T47D (cell line): ENCODE measurements around the gene DCDC2B.
"Not testable (repeated sequence)": the region's sequence is repeated elsewhere in the genome, so short reads cannot be mapped to it uniquely, and the experiment has no call there.

Source experiments
- DNase-seq, 2 experiments: peaks; one replicate each; pipeline versions ENCODE4 v3.0.0 to v3.0.0-alpha.2; 2011 to 2012; ENCODE audit warnings: low read depth in 1 of 2, low spot score in 1 of 2
- JUND ChIP-seq: IDR thresholded peaks from 2 replicates; pipeline ENCODE4 v1.6.1; 2012; ENCODE audit warnings: low read depth
- in situ Hi-C: cut with HindIII; loops from 2 replicates; pipeline ENCODE4 v1.10.0; 2016; ENCODE audit warnings: low sequenced_read_pairs, low pct_unique_long_range_greater_than_20kb

The DCDC2B gene

DNA sequence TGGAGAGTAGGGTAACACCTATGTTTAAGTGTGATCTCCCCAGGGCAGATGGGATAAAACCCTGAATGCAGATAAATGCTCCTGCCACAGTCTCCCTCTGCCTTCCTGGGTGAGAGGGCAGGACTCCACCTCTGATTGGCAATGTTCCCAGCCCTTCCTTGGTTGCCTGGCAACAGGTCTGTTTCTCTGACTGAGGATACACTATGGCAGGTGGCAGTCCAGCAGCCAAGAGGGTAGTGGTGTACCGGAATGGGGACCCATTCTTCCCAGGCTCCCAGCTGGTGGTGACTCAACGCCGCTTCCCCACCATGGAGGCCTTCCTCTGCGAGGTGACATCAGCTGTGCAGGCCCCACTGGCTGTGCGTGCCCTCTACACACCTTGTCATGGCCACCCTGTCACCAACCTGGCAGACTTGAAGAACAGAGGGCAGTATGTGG lies at the start of gene DCDC2B:
TSS of gene DCDC2B (plus strand) at position 199 of the 438 bp plus-strand sequence. CDS start at position 204, 5 bp downstream.
- in situ Hi-C loops = no loop called here
- DNase-seq = peak in 1 of 2 experiments; percentile 51
- no peak for TF ChIP-seq JUND

DNA sequence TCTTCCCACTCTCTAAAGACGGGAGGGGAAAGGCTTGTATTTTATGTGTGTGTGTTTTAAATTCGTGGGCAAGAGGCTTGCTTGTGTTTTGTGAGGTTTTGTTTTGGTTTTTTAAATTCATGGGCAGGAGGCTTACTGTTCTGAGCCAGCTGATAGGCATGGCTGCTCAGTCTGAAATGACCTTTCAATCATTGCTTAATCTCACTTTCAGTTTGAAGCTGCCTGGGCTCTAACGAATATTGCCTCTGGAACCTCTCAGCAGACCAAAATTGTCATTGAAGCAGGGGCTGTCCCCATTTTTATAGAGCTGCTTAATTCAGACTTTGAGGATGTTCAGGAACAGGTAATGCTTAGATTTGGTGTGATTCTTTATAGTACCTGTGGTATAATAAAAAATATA lies 49.7 kb upstream of the DCDC2B start:
- in situ Hi-C loops = no loop called here
- no peak for DNase-seq
- no peak for TF ChIP-seq JUND

DNA sequence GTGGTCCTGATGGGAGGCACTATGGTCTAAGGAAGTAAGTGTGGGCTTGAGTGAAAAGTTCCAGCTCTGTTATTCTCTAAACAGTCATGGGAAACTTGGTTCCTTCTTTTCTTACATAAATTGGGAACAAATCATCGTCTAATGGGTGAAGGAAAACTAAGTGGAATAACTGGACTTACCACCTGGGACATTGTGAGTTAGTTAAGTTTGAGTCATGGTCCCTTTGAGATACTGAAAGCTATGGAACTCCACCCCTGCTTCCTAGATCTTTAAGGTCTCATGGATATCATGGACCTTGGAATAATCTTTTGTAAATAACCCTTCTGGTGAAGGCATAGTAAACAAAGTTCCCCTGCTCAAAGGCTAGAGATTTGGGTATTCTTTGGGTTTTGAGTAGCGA lies 45.5 kb upstream of the DCDC2B start:
- DNase-seq = no peak
- in situ Hi-C loops = no loop called here
- no peak for TF ChIP-seq JUND

DNA sequence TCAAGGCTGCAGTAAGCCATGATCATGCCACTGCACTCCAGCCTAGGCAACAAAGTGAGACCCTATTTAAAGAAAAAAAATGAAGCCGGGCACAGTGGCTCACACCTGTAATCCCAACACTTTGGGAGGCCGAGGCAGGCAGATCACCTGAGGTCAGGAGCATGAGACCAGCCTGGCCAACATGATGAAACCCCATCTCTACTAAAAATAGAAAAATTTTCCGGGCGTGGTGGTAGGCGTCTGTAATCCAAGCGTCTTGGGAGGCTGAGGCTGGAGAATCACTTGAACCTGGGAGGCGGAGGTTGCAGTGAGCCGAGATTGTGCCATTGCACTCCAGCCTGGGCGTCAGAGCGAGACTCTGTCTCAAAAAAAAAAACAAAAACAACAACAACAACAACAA lies 43.3 kb upstream of the DCDC2B start:
- in situ Hi-C loops, DNase-seq: not testable (repeated sequence)

DNA sequence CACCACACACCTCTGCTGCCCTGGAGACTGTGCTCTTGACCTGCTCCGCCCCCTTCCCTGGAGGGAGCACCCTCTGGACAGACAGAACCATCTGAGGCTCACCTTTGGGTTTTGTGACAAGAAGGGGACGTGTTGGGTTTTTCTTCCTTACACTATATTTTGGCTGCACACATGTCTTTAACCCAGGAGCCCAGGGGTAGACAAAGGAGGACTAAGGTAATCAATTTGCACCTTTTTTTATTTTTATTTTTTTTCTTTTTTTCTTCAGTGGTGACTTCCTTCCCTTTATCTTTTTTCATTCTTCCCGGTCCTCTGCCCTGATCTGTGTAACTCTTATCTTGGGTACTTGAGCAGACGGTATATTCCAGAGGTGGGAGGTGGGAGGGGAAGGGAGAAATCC lies 37.9 kb upstream of the DCDC2B start:
- in situ Hi-C loops = no loop called here
- no peak for DNase-seq
- TF ChIP-seq JUND = no peak

DNA sequence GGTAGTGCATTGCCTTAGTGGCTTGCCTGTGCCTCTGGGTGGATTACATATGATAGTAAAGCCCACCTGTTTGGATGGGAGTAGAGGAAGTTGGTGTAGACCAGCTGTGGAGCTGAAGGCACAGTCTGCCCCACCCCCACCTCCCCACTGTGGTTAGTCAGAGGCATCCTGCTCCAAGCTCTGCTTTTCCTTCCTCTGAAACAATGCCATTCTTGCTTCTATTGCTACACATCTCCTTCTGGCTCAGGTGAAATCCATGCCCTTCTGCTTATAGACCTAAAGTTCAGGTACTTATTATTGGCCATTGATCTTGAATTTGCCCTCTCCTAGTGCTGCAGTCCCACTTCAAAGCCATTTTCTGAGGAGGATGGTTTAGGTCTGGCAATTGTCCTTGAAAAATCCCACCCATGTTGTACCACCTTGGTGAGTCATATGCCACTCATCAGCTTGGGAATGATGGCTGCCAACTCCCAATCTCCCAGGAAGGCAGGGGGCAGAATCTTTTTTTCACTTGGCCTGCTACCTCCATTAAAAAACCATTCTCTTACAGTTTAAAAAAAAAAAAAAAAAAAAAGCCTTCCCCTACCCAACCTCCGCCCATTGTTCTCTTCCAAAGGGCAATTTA lies 36.2 kb upstream of the DCDC2B start:
- no peak for DNase-seq
- TF ChIP-seq JUND = no peak
- in situ Hi-C loops = no loop called here

DNA sequence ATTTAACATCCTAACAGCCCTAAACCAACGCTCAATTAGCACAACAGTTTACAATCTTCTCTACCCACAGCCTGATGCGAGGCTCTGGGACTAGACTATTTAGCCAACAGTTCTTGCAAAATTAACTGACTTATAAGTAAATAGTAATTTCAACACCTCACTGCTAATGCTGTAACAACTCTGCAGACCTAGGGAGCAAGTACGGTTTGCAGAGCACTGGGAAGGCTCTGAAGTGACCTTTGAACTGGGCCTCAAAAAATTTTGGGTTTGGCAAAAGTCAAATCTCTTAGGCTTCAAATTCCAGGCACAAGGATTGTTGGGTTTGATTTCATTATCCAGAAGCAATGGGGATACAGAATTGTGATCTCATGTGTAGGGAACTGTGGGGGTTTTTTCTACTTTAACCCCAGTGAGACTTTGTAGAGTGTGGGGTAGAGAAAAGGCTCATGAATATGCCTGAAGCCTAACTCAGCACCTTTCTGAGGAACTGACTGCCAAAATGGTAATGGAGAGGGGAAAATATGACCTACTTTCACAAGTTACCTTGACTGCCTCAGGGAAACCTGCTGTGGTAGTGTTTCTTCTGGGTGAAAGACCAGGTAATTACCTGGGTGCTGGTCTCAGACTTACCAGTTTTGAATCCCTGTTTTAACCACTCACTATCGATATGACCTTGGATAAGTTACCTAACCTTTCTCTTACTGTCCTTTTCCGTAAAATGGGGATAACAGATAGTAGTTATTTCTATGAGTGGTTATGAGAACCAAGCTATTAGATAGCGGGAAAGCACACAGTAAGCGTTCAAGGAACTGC lies 30.3 kb upstream of the DCDC2B start:
- no peak for TF ChIP-seq JUND
- no peak for DNase-seq
- in situ Hi-C loops = no loop called here

DNA sequence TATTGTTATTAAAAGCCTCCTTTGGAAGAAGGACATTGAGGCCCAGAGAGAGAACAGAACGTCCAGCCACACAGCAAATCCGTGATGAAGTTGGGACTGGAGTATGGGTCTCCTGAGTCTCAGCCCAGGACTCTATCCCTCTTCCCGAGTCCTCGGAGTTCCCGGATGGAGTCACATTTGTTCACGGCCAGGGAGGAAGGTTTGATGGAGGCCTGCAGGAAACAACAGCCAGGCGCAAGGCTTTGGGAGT lies 29.8 kb upstream of the DCDC2B start:
- no peak for DNase-seq

DNA sequence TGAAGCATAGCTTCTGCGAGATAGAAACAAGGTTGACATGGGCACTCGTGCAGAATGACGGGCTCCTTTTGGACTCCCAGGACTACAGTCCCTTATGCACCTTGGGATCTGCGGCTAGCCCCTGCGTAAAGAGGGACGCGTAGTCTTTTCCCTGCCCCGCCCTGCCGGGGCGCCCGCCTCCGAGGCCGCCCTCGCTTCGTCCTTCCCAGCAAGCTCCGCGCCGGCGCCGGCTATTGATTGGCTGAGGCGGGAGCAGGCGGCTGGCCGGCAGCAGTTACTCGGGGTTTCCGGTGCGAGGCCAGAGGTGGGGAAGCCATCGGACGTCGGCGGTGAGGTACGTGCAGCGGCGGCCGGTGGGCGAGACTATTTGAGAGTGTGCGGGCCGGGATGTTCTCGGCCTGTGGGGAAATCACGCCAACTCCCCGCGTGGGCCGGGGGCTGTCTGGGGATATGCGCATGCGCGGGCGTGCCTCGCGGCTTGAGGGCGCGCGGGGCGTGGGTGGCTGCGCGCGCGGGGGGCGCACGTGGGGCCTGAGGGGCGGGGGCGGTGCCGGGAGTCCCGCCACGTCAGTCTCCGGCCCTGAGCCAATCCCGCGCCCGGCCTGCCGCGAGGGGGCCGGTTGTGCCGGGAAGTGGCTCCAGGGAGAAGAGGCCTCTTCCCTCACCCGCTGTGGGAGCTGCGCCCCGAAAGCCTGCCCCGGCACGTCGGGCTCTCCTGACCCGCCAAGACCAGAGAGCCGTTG lies 29.3 kb upstream of the DCDC2B start, which contains the start of gene TXLNA:
TSS of gene TXLNA (plus strand) at position 233 of the 743 bp plus-strand sequence. CDS start 671 bp downstream, outside the sequence.
- DNase-seq = peak; percentile 88 to 91
- in situ Hi-C loops = no loop called here
- no peak for TF ChIP-seq JUND

More for the DNA sequence above, 29.8 kb upstream of the DCDC2B start:
- TF ChIP-seq JUND = no peak
- in situ Hi-C loops = no loop called here

DNA sequence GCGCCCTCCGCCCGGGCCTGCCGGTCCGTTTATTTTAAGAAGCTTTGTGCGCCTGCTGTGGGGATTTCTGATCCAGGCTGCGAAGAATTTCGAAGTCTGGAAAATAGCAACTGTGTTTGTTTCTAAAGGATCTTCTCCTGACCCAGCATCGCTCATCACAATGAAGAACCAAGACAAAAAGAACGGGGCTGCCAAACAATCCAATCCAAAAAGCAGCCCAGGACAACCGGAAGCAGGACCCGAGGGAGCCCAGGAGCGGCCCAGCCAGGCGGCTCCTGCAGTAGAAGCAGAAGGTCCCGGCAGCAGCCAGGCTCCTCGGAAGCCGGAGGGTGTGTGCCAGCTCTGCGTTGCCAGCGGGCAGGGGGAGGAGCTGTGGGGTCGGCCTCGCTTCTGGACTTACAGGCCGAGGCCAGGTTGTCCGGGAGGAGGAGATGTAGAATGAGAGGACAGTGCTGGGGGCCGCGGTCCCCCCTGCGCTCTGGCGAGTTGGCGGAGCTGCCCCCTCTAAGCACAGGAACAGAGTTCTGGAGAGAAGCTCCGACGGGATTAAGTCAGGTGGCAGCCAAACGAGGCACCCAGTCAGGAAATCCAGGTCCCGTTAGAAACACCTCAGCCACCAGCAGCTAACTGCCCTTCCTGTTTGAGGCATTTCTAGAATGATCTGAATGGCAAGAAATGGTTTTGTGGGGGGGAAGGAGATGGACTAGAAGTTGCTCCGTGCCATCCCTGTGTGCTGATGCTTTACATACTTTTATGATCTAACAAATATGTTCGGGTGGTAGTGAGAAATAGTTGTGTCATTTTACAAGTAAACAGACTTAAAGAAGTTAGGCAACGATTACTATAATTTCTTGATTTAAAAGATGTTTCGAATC lies 28.5 kb upstream of the DCDC2B start:
- in situ Hi-C loops = no loop called here
- peak; percentile 23 to 36 for DNase-seq
- no peak for TF ChIP-seq JUND

DNA sequence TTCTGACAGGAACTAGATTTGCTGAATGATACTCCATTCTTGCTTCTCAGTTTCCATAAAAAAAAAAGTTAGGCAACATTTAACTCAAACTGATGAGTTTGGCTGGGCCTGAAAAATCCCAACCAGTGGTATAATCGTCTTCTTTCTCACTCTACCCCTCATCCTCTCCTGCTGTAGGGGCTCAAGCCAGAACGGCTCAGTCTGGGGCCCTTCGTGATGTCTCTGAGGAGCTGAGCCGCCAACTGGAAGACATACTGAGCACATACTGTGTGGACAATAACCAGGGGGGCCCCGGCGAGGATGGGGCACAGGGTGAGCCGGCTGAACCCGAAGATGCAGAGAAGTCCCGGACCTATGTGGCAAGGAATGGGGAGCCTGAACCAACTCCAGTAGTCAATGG lies 27.8 kb upstream of the DCDC2B start:
- no peak for TF ChIP-seq JUND
- in situ Hi-C loops = no loop called here

DNA sequence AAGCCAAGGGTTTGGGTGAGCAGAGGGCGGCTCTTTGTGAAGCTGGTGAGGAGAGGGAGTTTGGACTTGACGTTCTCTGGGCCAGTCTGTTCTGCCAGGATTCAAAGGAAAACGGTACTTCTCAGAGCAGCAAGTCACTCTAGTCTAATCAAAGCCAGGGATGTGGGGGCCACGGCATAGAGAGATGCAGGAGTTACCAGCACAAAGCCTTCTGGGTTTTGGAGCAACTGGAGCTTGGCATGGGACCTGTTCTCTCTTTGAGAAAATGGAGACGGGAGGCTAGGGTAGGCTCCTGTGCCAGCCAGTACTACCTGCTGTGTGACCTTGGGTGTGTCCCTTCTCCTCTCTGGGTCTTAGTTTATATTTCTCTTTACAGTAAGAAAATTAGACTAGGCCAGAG lies 27.3 kb upstream of the DCDC2B start:
- no peak for TF ChIP-seq JUND
- no peak for DNase-seq
- in situ Hi-C loops = no loop called here

More for the DNA sequence above, 27.8 kb upstream of the DCDC2B start:
- DNase-seq = no peak
